Mucosa of rectum (tissue), 2 donors: ENCODE data around the gene PARP15.
A peak's percentile ranks its signal among the peaks of the same experiment; 100 is the strongest.
"Not testable (repeated sequence)": the region's sequence is repeated elsewhere in the genome, so short reads cannot be mapped to it uniquely, and the experiment has no call there.

ENCODE experiments used
- H3K27ac ChIP-seq, 2 donors: one replicate each; pipeline ENCODE4 v1.7.0; 2013; ENCODE audit warnings: inconsistent platforms in 2 of 2, low read depth in 2 of 2, low read length in 2 of 2
- H3K27me3 ChIP-seq, 2 donors: one replicate each; pipeline ENCODE4 v1.7.0; 2013; ENCODE audit warnings: low read length in 2 of 2; ENCODE audit not compliant: control insufficient read depth in 2 of 2, insufficient read depth in 2 of 2
- H3K36me3 ChIP-seq, 2 donors: one replicate each; pipeline ENCODE4 v1.7.0; 2013; ENCODE audit warnings: low read length in 2 of 2; ENCODE audit not compliant: control insufficient read depth in 2 of 2, insufficient read depth in 2 of 2
- H3K4me1 ChIP-seq, 2 donors: one replicate each; pipeline ENCODE4 v1.7.0; 2013; ENCODE audit warnings: low read length in 2 of 2, mild to moderate bottlenecking in 1 of 2; ENCODE audit not compliant: control insufficient read depth in 2 of 2, insufficient read depth in 2 of 2
- H3K4me3 ChIP-seq, 2 donors: one replicate each; pipeline ENCODE4 v1.7.0; 2013; ENCODE audit warnings: low read length in 2 of 2
- H3K9ac ChIP-seq, 2 donors: one replicate each; pipeline ENCODE4 v1.7.0; 2013; ENCODE audit warnings: low read length in 2 of 2, low read depth in 1 of 2, mild to moderate bottlenecking in 1 of 2
- H3K9me3 ChIP-seq, 2 donors: one replicate each; pipeline ENCODE4 v1.7.0; 2013; ENCODE audit warnings: low read length in 2 of 2; ENCODE audit not compliant: control insufficient read depth in 2 of 2
- donor health status: healthy.
- donor health status: Normal muscosa, but diverticular disease.

Gene PARP15

GRCh38 chr3:122568131-122568530, 9.3 kb upstream of the PARP15 start:
- H3K36me3 ChIP-seq, result peaks cover 35 to 48% of the 10 kb centered on the region in 2 donors
- H3K4me1 ChIP-seq, H3K27ac ChIP-seq, H3K4me3 ChIP-seq, H3K27me3 ChIP-seq, H3K9ac ChIP-seq, H3K9me3 ChIP-seq: not testable (repeated sequence)

GRCh38 chr3:122568755-122569154, 8.7 kb upstream of the PARP15 start:
- Histone ChIP-seq H3K36me3 (peaks cover 35 to 48% of the 10 kb centered on the region in 2 donors), H3K27ac (no peak overlapping the region), H3K9me3 (no peaks in the 10 kb centered on the region), H3K4me3 (no peak overlapping the region), H3K4me1 (peaks cover 0 to under 1% of the 10 kb centered on the region in 2 donors), H3K9ac (no peak overlapping the region), H3K27me3 (no peaks in the 10 kb centered on the region)

- H3K9me3 ChIP-seq, result no peaks in the 10 kb centered on the region
- no peak overlapping the region for H3K27ac ChIP-seq
- H3K27me3 ChIP-seq, result no peaks in the 10 kb centered on the region
- H3K4me3 ChIP-seq, result no peak overlapping the region
- peaks cover 26 to 36% of the 10 kb centered on the region in 2 donors for H3K36me3 ChIP-seq
- H3K4me1 ChIP-seq, result no peaks in the 10 kb centered on the region
- no peak overlapping the region for H3K9ac ChIP-seq
These were observed 4.5 kb upstream of the PARP15 start for GRCh38 chr3:122572940-122573412.

GRCh38 chr3:122576174-122576940, 1.1 kb upstream of the PARP15 start:
- H3K9me3 ChIP-seq, result no peaks in the 10 kb centered on the region
- H3K36me3 ChIP-seq, result peaks cover 6 to 10% of the 10 kb centered on the region in 2 donors
- no peak overlapping the region for H3K9ac ChIP-seq
- H3K4me1 ChIP-seq, result no peaks in the 10 kb centered on the region
- no peak overlapping the region for H3K4me3 ChIP-seq
- H3K27ac ChIP-seq, result no peak overlapping the region
- H3K27me3 ChIP-seq, result no peaks in the 10 kb centered on the region

- Histone ChIP-seq H3K4me1 (no peaks in the 10 kb centered on the region), H3K27me3 (no peaks in the 10 kb centered on the region), H3K9ac (peak overlapping the region in 1 of 2 donors; percentile 52), H3K27ac (no peak overlapping the region), H3K4me3 (peak overlapping the region in 1 of 2 donors; percentile 75), H3K36me3 (peaks cover 0 to 4% of the 10 kb centered on the region in 2 donors), H3K9me3 (peaks cover 3 to 13% of the 10 kb centered on the region in 2 donors)
These were observed 755 bp downstream of the PARP15 start for GRCh38 chr3:122578069-122578740.

GRCh38 chr3:122580470-122580869, 3.0 kb downstream of the PARP15 start:
- H3K4me1 ChIP-seq, result no peaks in the 10 kb centered on the region
- H3K27me3 ChIP-seq, result no peaks in the 10 kb centered on the region
- H3K4me3 ChIP-seq, result no peak overlapping the region
- H3K27ac ChIP-seq, result no peak overlapping the region
- peaks cover 3 to 13% of the 10 kb centered on the region in 2 donors for H3K9me3 ChIP-seq
- no peaks in the 10 kb centered on the region for H3K36me3 ChIP-seq
- H3K9ac ChIP-seq, result no peak overlapping the region

GRCh38 chr3:122581622-122582021, 4.2 kb downstream of the PARP15 start:
- Histone ChIP-seq H3K36me3 (no peaks in the 10 kb centered on the region), H3K27me3 (no peaks in the 10 kb centered on the region), H3K4me1 (no peaks in the 10 kb centered on the region), H3K27ac (no peak overlapping the region), H3K9me3 (peaks cover 3 to 13% of the 10 kb centered on the region in 2 donors), H3K4me3 (no peak overlapping the region), H3K9ac (no peak overlapping the region)

GRCh38 chr3:122582390-122582789, 4.9 kb downstream of the PARP15 start:
- H3K4me3 ChIP-seq, result no peak overlapping the region
- H3K27me3 ChIP-seq, result no peaks in the 10 kb centered on the region
- no peaks in the 10 kb centered on the region for H3K4me1 ChIP-seq
- peaks cover 3 to 13% of the 10 kb centered on the region in 2 donors for H3K9me3 ChIP-seq
- H3K36me3 ChIP-seq, result no peaks in the 10 kb centered on the region
- H3K9ac ChIP-seq, result no peak overlapping the region
- H3K27ac ChIP-seq, result no peak overlapping the region

- Histone ChIP-seq H3K27me3 (no peaks in the 10 kb centered on the region), H3K4me3 (no peak overlapping the region), H3K27ac (no peak overlapping the region), H3K4me1 (no peaks in the 10 kb centered on the region), H3K9ac (no peak overlapping the region), H3K36me3 (no peaks in the 10 kb centered on the region), H3K9me3 (peaks cover 3 to 13% of the 10 kb centered on the region in 2 donors)
These were observed 8.6 kb downstream of the PARP15 start for GRCh38 chr3:122586098-122586497.

GRCh38 chr3:122586773-122587485, 9.5 kb downstream of the PARP15 start:
- H3K4me3 ChIP-seq, result no peak overlapping the region
- H3K27me3 ChIP-seq, result no peaks in the 10 kb centered on the region
- H3K36me3 ChIP-seq, result no peaks in the 10 kb centered on the region
- no peak overlapping the region for H3K27ac ChIP-seq
- peaks cover 3 to 10% of the 10 kb centered on the region in 2 donors for H3K9me3 ChIP-seq
- no peak overlapping the region for H3K9ac ChIP-seq
- H3K4me1 ChIP-seq, result no peaks in the 10 kb centered on the region
